ENCODE results near the gene ABCF3.

DNA sequence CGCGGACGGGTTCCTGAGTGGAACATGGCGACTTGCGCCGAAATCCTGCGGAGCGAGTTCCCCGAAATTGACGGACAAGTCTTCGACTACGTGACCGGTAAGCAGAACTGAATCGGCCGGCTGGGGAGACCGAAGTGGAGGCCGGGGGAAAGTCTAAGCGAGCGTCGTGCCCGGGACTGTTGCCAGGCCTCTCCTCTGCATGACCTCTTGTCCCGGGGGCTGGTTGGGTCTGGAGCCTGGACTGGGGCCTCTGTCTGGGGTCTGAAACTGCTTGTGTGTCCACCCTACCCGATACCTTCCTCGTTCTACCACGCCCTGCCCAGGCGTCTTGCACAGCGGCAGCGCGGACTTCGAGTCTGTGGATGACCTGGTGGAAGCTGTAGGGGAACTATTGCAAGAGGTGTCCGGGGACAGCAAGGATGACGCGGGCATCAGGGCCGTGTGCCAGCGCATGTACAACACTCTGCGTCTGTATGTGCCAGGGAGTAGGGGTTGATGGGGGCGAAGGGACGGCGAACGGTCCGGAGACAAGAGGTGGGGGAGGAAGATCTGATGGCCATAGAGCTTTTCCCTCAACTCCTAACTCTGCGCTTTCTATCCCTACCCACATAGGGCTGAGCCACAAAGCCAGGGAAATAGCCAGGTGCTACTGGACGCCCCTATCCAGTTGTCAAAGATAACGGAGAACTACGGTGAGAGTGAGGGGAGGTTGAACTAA is at the start of gene ABCF3:
- TF ChIP-seq, protein P1, sequence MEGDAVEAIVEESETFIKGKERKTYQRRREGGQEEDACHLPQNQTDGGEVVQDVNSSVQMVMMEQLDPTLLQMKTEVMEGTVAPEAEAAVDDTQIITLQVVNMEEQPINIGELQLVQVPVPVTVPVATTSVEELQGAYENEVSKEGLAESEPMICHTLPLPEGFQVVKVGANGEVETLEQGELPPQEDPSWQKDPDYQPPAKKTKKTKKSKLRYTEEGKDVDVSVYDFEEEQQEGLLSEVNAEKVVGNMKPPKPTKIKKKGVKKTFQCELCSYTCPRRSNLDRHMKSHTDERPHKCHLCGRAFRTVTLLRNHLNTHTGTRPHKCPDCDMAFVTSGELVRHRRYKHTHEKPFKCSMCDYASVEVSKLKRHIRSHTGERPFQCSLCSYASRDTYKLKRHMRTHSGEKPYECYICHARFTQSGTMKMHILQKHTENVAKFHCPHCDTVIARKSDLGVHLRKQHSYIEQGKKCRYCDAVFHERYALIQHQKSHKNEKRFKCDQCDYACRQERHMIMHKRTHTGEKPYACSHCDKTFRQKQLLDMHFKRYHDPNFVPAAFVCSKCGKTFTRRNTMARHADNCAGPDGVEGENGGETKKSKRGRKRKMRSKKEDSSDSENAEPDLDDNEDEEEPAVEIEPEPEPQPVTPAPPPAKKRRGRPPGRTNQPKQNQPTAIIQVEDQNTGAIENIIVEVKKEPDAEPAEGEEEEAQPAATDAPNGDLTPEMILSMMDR (IDR thresholded peaks at IDR 0.05): no peak
- TF ChIP-seq POLR2A (IDR thresholded peaks at IDR 0.05): peak; percentile 70

Measured in right lobe of liver (tissue), 4 donors.